ENCODE measurements around the gene COLEC12. TPM values are rescaled to one million over a fixed set of nuclear protein-coding genes. Genes with fewer than 3 reads are reported as not detected.

COLEC12 gene
- total RNA-seq, 1 donor from 2014 or later = 11.6 TPM

DNA sequence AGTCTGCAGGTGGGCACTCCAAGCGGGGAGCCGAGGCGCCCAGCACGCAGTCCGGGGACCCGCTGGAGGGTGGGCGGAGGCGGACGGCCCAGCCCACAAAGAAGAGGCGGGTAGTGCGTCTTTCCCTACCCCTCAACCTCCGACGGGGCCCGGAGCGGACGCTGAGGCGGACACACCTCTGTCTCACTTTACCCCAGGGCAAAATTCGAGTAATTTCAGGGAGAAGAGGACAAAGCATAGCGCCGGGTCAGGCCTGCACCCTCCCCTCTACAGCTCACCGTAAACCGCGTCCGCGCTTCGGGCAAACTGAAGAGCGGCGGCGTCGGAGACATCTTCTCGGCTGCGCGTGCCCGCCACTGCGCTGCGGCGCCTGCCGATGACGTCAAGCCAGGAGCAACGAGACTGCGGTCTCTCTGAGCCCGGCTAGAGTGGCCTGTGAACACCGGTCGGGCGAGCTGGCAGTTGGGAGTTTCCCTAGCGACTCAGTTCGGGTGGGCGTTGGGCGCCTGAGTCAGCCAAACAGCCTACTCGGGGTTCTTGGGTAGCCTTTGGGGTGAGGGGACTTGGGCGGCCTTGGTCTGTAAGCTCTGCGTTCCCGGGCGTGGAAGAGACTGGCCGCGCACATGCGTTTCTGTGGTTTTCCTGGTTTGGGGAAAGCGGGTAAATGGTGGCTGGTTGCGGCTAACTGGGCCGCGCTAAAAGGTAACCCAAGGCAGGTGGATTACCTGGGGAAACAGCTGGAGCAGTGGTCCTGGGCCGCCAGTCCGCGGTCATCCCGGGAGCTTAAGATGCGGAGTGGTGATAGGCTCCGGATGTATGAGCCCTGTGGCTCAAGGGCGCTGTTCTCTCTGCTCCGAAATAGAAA, 232.6 kb downstream of the COLEC12 start, which contains the start of gene THOC1:
Gene THOC1, minus strand, starts transcription at position 360 of the 865 bp plus-strand sequence. Its CDS starts 28 bp downstream, at position 332.
- H3K79me2 ChIP-seq (ENCODE audit: insufficient read depth, low read length) = peaks cover 24% of the 10 kb centered on the region
- H3K4me3 ChIP-seq (ENCODE audit: insufficient read depth, low read depth, low read length) = peak within 1 kb of the TSS; percentile 89
- H3K4me1 ChIP-seq (ENCODE audit: insufficient read depth, low read length) = peaks cover 10% of the 10 kb centered on the region
- no peak for TF ChIP-seq EZH2 (IDR thresholded peaks at IDR 0.05; ENCODE audit: insufficient read depth, low read length)
- TF ChIP-seq, protein P1, sequence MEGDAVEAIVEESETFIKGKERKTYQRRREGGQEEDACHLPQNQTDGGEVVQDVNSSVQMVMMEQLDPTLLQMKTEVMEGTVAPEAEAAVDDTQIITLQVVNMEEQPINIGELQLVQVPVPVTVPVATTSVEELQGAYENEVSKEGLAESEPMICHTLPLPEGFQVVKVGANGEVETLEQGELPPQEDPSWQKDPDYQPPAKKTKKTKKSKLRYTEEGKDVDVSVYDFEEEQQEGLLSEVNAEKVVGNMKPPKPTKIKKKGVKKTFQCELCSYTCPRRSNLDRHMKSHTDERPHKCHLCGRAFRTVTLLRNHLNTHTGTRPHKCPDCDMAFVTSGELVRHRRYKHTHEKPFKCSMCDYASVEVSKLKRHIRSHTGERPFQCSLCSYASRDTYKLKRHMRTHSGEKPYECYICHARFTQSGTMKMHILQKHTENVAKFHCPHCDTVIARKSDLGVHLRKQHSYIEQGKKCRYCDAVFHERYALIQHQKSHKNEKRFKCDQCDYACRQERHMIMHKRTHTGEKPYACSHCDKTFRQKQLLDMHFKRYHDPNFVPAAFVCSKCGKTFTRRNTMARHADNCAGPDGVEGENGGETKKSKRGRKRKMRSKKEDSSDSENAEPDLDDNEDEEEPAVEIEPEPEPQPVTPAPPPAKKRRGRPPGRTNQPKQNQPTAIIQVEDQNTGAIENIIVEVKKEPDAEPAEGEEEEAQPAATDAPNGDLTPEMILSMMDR (IDR thresholded peaks at IDR 0.05; ENCODE audit: insufficient read depth, low read depth, low read length) = no peak
- H3K36me3 ChIP-seq (ENCODE audit: insufficient read depth, low read length) = peaks cover 10% of the 10 kb centered on the region
- H2AFZ ChIP-seq (ENCODE audit: low read depth, low read length) = peak within 1 kb of the TSS; percentile 92
- no peaks in the 10 kb centered on the region for H4K20me1 ChIP-seq (ENCODE audit: insufficient read depth, low read length)
- peak within 1 kb of the TSS; percentile 96 for H3K9ac ChIP-seq (ENCODE audit: low read length)
- Mint-ChIP-seq H3K27ac (ENCODE audit: unreplicated experiment) (peak within 1 kb of the TSS; percentile 100), H3K27me3 (ENCODE audit: low read depth, unreplicated experiment) (no peaks in the 10 kb centered on the region), H3K9me3 (ENCODE audit: unreplicated experiment) (no peaks in the 10 kb centered on the region), H3K4me3 (ENCODE audit: unreplicated experiment) (peak within 1 kb of the TSS; percentile 100), H3K36me3 (ENCODE audit: low read depth, unreplicated experiment) (peaks cover 2% of the 10 kb centered on the region), H3K4me1 (ENCODE audit: low read depth, unreplicated experiment) (peaks cover 3% of the 10 kb centered on the region)
- peak within 1 kb of the TSS; percentile 95 for H3K27ac ChIP-seq (ENCODE audit: low read depth, low read length)
- H3K9me3 ChIP-seq (ENCODE audit: insufficient read depth, low read depth, low read length) = no peaks in the 10 kb centered on the region
- H3K4me2 ChIP-seq (ENCODE audit: low read length) = peak within 1 kb of the TSS; percentile 93
- DNase-seq (ENCODE audit: low read depth) = peak; percentile 88
- H3K27me3 ChIP-seq (ENCODE audit: insufficient read depth, low read length) = no peaks in the 10 kb centered on the region
- FAIRE-seq = no peak

DNA sequence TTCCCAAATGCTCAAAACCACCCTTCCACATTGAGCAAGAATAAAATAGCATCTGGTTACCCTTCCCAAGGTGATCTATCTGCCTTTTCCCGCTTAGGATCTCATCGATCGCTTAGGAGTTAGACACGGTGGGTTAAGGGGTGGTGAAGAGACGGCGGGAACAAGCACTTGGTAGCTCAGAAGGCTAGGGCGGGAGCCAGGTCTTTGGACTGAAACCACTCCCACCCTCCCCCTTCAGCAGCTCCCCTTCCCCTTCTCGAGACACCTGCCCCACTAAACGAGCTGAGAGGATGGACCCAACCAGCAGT, 233.2 kb downstream of the COLEC12 start:
- peaks cover 3% of the 10 kb centered on the region for H3K4me1 Mint-ChIP-seq (ENCODE audit: low read depth, unreplicated experiment)
- peaks cover 24% of the 10 kb centered on the region for H3K79me2 ChIP-seq (ENCODE audit: insufficient read depth, low read length)
- peak overlapping the region; percentile 100 for H3K27ac Mint-ChIP-seq (ENCODE audit: unreplicated experiment)
- H3K36me3 Mint-ChIP-seq (ENCODE audit: low read depth, unreplicated experiment) = peaks cover 2% of the 10 kb centered on the region
- H3K9me3 Mint-ChIP-seq (ENCODE audit: unreplicated experiment) = no peaks in the 10 kb centered on the region
- H3K9me3 ChIP-seq (ENCODE audit: insufficient read depth, low read depth, low read length) = no peaks in the 10 kb centered on the region
- TF ChIP-seq, protein P1 (IDR thresholded peaks at IDR 0.05; ENCODE audit: insufficient read depth, low read depth, low read length) = no peak
- TF ChIP-seq EZH2 (IDR thresholded peaks at IDR 0.05; ENCODE audit: insufficient read depth, low read length) = no peak
- peaks cover 10% of the 10 kb centered on the region for H3K4me1 ChIP-seq (ENCODE audit: insufficient read depth, low read length)
- peak overlapping the region; percentile 100 for H3K4me3 Mint-ChIP-seq (ENCODE audit: unreplicated experiment)
- no peaks in the 10 kb centered on the region for H3K27me3 ChIP-seq (ENCODE audit: insufficient read depth, low read length)
- peak overlapping the region; percentile 92 for H2AFZ ChIP-seq (ENCODE audit: low read depth, low read length)
- FAIRE-seq (no peak), DNase-seq (ENCODE audit: low read depth) (peak; percentile 3)
- peak overlapping the region; percentile 93 for H3K4me2 ChIP-seq (ENCODE audit: low read length)
- H3K27me3 Mint-ChIP-seq (ENCODE audit: low read depth, unreplicated experiment) = no peaks in the 10 kb centered on the region
- H3K4me3 ChIP-seq (ENCODE audit: insufficient read depth, low read depth, low read length) = peak overlapping the region; percentile 89
- peak overlapping the region; percentile 96 for H3K9ac ChIP-seq (ENCODE audit: low read length)
- H4K20me1 ChIP-seq (ENCODE audit: insufficient read depth, low read length) = no peaks in the 10 kb centered on the region
- peak overlapping the region; percentile 95 for H3K27ac ChIP-seq (ENCODE audit: low read depth, low read length)
- peaks cover 15% of the 10 kb centered on the region for H3K36me3 ChIP-seq (ENCODE audit: insufficient read depth, low read length)

Other genes with a start within 250 kb of the COLEC12 start
- 20.2 and 23.1 TPM in 2 replicates for gene THOC1, start 232.7 kb downstream of the COLEC12 start, total RNA-seq
- not detected in 2 replicates for gene CETN1, start 79.7 kb upstream of the COLEC12 start, total RNA-seq
- gene CLUL1, start 96.3 kb upstream of the COLEC12 start, total RNA-seq = 0.55 and 1.4 TPM in 2 replicates
- gene TYMS, start 157.0 kb upstream of the COLEC12 start, total RNA-seq = 26.6 and 38.7 TPM in 2 replicates
- gene ENOSF1, start 211.9 kb upstream of the COLEC12 start, total RNA-seq = 14.4 and 15.2 TPM in 2 replicates